HepG2 (cell line): Measurements from ENCODE around the gene THSD4. TPM values are rescaled to one million over a fixed set of nuclear protein-coding genes. Genes with fewer than 3 reads are reported as not detected.
"Not testable (repeated sequence)": the region's sequence is repeated elsewhere in the genome, so short reads cannot be mapped to it uniquely, and the experiment has no call there.

Experiments
- ATAC-seq: fragments of 200-7000 bp; cut with Tn5 transposase; 3 replicates; pipeline ENCODE4 v1.9.1; 2020; ENCODE audit warnings: mild to moderate bottlenecking, moderate library complexity
- BruUV-seq: library from RNA; stranded (reverse); fragments of 400-500 nt; replicated peaks from 2 replicates; lab custom pipeline; 2021; lab: Mats Ljungman, UMichigan
- CTCF ChIA-PET: fragments of 300-600 bp; formaldehyde crosslinking; extraction: SDS; loops from one replicate; lab custom pipeline; 2021; ENCODE audit warnings: low total read pairs, inconsistent platforms, low intra/inter-chr PET ratio; lab: Yijun Ruan, JAX
- POLR2A ChIA-PET: fragments of 350-600 bp; sonication (Branson Sonifier 250); formaldehyde crosslinking; loops from one replicate; lab custom pipeline; 2020; ENCODE audit warnings: antibody characterized with exemption, inconsistent platforms; lab: Yijun Ruan, JAX
- DNase-seq: peaks from one replicate; pipeline ENCODE4 v3.0.0-alpha.2; 2015; ENCODE audit warnings: low spot score
- FAIRE-seq: peaks from 3 replicates; lab custom pipeline; 2011; peaks lifted over from hg19 to GRCh38; lab: Jason Lieb, UNC
- H2AFZ ChIP-seq: one replicate; pipeline ENCODE4 v1.6.1; 2011; ENCODE audit warnings: low read length, inconsistent platforms
- H3K27ac ChIP-seq: fragments of 300-600 bp; 3 replicates; pipeline ENCODE4 v1.8.0; 2011; ENCODE audit warnings: mixed run types, mild to moderate bottlenecking, mixed read lengths, low read length, inconsistent platforms; ENCODE audit not compliant: insufficient read depth; ENCODE audit errors: extremely low read length
- H3K27me3 ChIP-seq, 2 experiments: fragments of 200-600 bp in 1 of 2; 2 replicates in 1 of 2; 3 replicates in 1 of 2; pipeline versions ENCODE4 v1.6.0 to v1.8.0; 2011; ENCODE audit warnings: low read length in 2 of 2, mild to moderate bottlenecking in 2 of 2, moderate library complexity in 2 of 2, inconsistent platforms in 1 of 2; ENCODE audit not compliant: insufficient read depth in 2 of 2, control insufficient read depth in 1 of 2
- H3K36me3 ChIP-seq, 2 experiments: fragments of 200-600 bp in 1 of 2; replicated peaks in 1 of 2; 2 replicates in 1 of 2; 3 replicates in 1 of 2; pipeline versions ENCODE4 v1.5.1 to v1.8.0; 2011; ENCODE audit warnings: low read length in 2 of 2, inconsistent platforms in 1 of 2; ENCODE audit not compliant: insufficient read depth in 2 of 2, control insufficient read depth in 1 of 2
- H3K4me1 ChIP-seq: 2 replicates; pipeline ENCODE4 v1.5.1; 2012; ENCODE audit warnings: low read length, inconsistent platforms; ENCODE audit not compliant: insufficient read depth
- H3K4me2 ChIP-seq: 2 replicates; pipeline ENCODE4 v1.6.0; 2011; ENCODE audit warnings: low read depth, low read length, inconsistent platforms
- H3K4me3 ChIP-seq, 3 experiments: fragments of 200-600 bp in 1 of 3; sonication (generic), shearing (Covaris generic) in 1 of 3; replicated peaks in 1 of 3; 2 replicates each; pipeline ENCODE4 v1.5.1; 2011 to 2016; ENCODE audit warnings: low read length in 3 of 3, inconsistent platforms in 2 of 3, low read depth in 2 of 3, mild to moderate bottlenecking in 2 of 3, control low read depth in 1 of 3, mixed read lengths in 1 of 3; ENCODE audit not compliant: insufficient read depth in 1 of 3
- H3K79me2 ChIP-seq: one replicate; pipeline ENCODE4 v1.6.1; 2011; ENCODE audit warnings: low read length, inconsistent platforms; ENCODE audit not compliant: insufficient read depth
- H3K9ac ChIP-seq: 2 replicates; pipeline ENCODE4 v1.6.0; 2011; ENCODE audit warnings: mild to moderate bottlenecking, low read depth, low read length, inconsistent platforms; ENCODE audit not compliant: insufficient read depth
- H3K9me3 ChIP-seq: 2 replicates; pipeline ENCODE4 v1.5.1; 2012; ENCODE audit warnings: mild to moderate bottlenecking, low read length
- H4K20me1 ChIP-seq: 2 replicates; pipeline ENCODE4 v1.6.0; 2011; ENCODE audit warnings: inconsistent platforms, mild to moderate bottlenecking, low read length, moderate library complexity; ENCODE audit not compliant: insufficient read depth
- MAFK ChIP-seq, 2 experiments: IDR thresholded peaks in 1 of 2; conservative IDR thresholded peaks in 1 of 2; 2 replicates each; pipeline ENCODE4 v1.6.1; 2011; ENCODE audit warnings: improper control_type of control experiment in 2 of 2, low read length in 2 of 2
- ZNF891 ChIP-seq: sonication (generic); formaldehyde crosslinking; IDR thresholded peaks from 2 replicates; pipeline ENCODE4 v1.5.0; 2020; ENCODE audit warnings: mild to moderate bottlenecking, missing genetic modification reagents
- WGBS: methylation state at CpG from one replicate; pipeline ENCODE4 v1.1.6; 2017; ENCODE audit warnings: low lambda C conversion rate; 5-methylcytosine and 5-hydroxymethylcytosine counted together
- in situ Hi-C: cut with HindIII; loops from 2 replicates; pipeline ENCODE4 v1.10.0; 2017; ENCODE audit warnings: low pct_unique_long_range_greater_than_20kb; ENCODE audit not compliant: extremely low pct_ligation_motif_present
- intact Hi-C: fragments of 100-400 bp; cut with micrococcal nuclease; formaldehyde crosslinking; loops from one replicate; pipeline ENCODE4 v1.10.0; 2022; ENCODE audit not compliant: unreplicated experiment
- polyA plus RNA-seq, 8 experiments: library from polyadenylated mRNA; depleted of rRNA in 3 of 8; stranded (reverse) in 7 of 8; unstranded in 1 of 8; fragments of >200 nt; fragmentation: Illumina TruSeq in 4 of 8; extraction: Trizol in 4 of 8; gene quantifications; 2 replicates each; pipeline versions ENCODE4 v1.2.1 to v1.2.3, GENCODE V29; 2011 to 2016; ENCODE audit warnings: low read depth in 4 of 8, missing spikeins in 1 of 8, mixed read lengths in 1 of 8; ENCODE audit not compliant: insufficient read depth in 1 of 8
- total RNA-seq, 5 experiments: library from RNA; depleted of rRNA; stranded (reverse); fragments of >200 nt; fragmentation: Illumina TruSeq; extraction: Trizol; gene quantifications; 2 replicates each; pipeline ENCODE4 v1.2.3, GENCODE V29; 2016; ENCODE audit warnings: low read depth in 1 of 5

THSD4 gene
- total and polyA plus RNA-seq, 2 of the 13 experiments (the other 11 are each of a cell fraction or from before 2014, with no cell fraction given): 0.07 to 0.21 TPM

DNA sequence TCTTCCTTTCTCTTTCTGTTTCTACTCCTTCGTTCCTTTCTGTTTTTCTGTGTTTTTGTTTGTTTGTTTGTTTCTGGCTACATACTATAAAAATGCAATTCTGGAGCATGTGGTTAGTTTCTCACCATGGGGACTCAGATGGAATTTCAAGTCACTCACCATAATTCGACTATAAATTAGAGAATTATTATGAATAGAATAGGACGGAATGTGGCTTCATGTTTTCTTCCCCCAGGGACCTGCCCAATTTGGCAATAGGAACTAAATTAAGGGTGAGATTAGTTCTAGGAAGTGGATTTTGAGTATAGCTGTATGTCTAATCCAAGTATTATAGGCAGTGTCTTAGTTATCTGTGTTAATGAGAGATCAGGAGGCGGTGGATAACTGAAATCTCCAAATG is 96.9 kb downstream of the THSD4 start:
- Histone ChIP-seq H4K20me1 (no peaks in the 10 kb centered on the region), H3K9me3 (no peaks in the 10 kb centered on the region), H3K27ac (no peak overlapping the region), H2AFZ (no peak overlapping the region), H3K9ac (no peak overlapping the region), H3K4me2 (no peak overlapping the region), H3K4me1 (no peaks in the 10 kb centered on the region), H3K27me3 (peaks cover 0 to 2% of the 10 kb centered on the region in 2 experiments; a peak in 1 of 5 replicates), H3K79me2 (no peaks in the 10 kb centered on the region), H3K4me3 (no peak overlapping the region), H3K36me3 (no peaks in the 10 kb centered on the region)
- DNase-seq: no peak
- intact Hi-C loops (no loop called here), in situ Hi-C loops (no loop called here)
- no peak for FAIRE-seq
- WGBS: 21% methylated on average over 4 of the region's 4 CpGs
- no peak for ATAC-seq
- no peak for TF ChIP-seq ZNF891
- no TSS peak for BruUV-seq
- ChIA-PET POLR2A (no interaction called here), CTCF (no interaction called here)

DNA sequence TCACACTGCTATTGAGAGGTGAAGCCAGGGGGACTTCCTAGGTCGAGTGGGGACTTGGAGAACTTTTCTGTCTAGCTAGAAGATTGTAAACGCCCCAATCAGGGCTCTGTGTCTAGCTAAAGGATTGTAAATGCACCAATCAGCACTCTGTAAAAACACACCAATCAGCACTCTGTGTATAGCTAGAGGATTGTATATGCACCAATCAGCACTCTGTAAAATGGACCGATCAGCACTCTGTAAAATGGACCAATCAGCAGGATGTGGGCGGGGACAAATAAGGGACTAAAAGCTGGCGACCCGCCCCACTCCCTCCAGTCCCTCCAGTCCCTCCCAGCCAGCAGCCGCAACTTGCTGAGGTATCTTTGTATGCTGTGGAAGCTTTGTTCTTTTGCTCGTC is 98.7 kb downstream of the THSD4 start:
- H3K27ac ChIP-seq, BruUV-seq, H3K4me2 ChIP-seq, H3K9me3 ChIP-seq, H3K4me3 ChIP-seq, H3K27me3 ChIP-seq, FAIRE-seq, H2AFZ ChIP-seq, H3K9ac ChIP-seq, DNase-seq, H3K36me3 ChIP-seq, H3K79me2 ChIP-seq, H3K4me1 ChIP-seq, H4K20me1 ChIP-seq, ATAC-seq, POLR2A ChIA-PET, intact Hi-C loops, CTCF ChIA-PET, in situ Hi-C loops: not testable (repeated sequence)
- WGBS: 31% methylated on average over 6 of the region's 8 CpGs
- TF ChIP-seq MAFK (conservative IDR thresholded peaks at IDR 0.05 in 1 of 2, IDR thresholded peaks at IDR 0.05 in 1 of 2; ENCODE audit: low read length in 2 of 2): 0 out of 4 replicates have a peak, but pooled peaks of 1 of the 2 experiments have one; percentile 1
